Right kidney (tissue), 9 donors: ENCODE results near the gene CTSA.

Experiments
- DNase-seq: peaks from one replicate; pipeline ENCODE4 v3.0.0-alpha.2; 2016
- long read RNA-seq, 8 donors: transcript quantifications; one replicate each; lab custom pipeline, GENCODE V29; 2026

Gene CTSA
- long read RNA-seq, donor 1, transcript CTSA-204 (15 exons, 2,149 nt) = major isoform, 18 of 31 reads
- long read RNA-seq, donor 1, partial matches to known transcripts = 0 of 31 reads
- long read RNA-seq, donor 1, other reads (novel, unspliced or antisense) = 6 of 31 reads
- long read RNA-seq, donor 2, transcript CTSA-204 (15 exons, 2,149 nt) = minor isoform, 10 of 88 reads
- long read RNA-seq, donor 2, transcript CTSA-207 (2 exons, 2,183 nt) = major isoform, 14 of 88 reads
- long read RNA-seq, donor 2, partial matches to known transcripts = 60 of 88 reads
- long read RNA-seq, donor 2, other reads (novel, unspliced or antisense) = 0 of 88 reads
- long read RNA-seq, donor 3, transcript CTSA-207 (2 exons, 2,183 nt) = major isoform, 5 of 24 reads
- long read RNA-seq, donor 3, partial matches to known transcripts = 7 of 24 reads
- long read RNA-seq, donor 3, other reads (novel, unspliced or antisense) = 0 of 24 reads
- long read RNA-seq, donor 4, transcript CTSA-207 (2 exons, 2,183 nt) = major isoform, 19 of 51 reads
- long read RNA-seq, donor 4, transcript CTSA-204 (15 exons, 2,149 nt) = minor isoform, 15 of 51 reads
- long read RNA-seq, donor 4, partial matches to known transcripts = 12 of 51 reads
- long read RNA-seq, donor 4, other reads (novel, unspliced or antisense) = 0 of 51 reads
- long read RNA-seq, donor 5, transcript CTSA-207 (2 exons, 2,183 nt) = minor isoform, 6 of 246 reads
- long read RNA-seq, donor 5, transcript CTSA-203 (14 exons, 1,972 nt) = minor isoform, 7 of 246 reads
- long read RNA-seq, donor 5, transcript CTSA-204 (15 exons, 2,149 nt) = major isoform, 24 of 246 reads
- long read RNA-seq, donor 5, partial matches to known transcripts = 123 of 246 reads
- long read RNA-seq, donor 5, other reads (novel, unspliced or antisense) = 83 of 246 reads
- long read RNA-seq, donor 6, transcript CTSA-207 (2 exons, 2,183 nt) = minor isoform, 6 of 54 reads
- long read RNA-seq, donor 6, transcript CTSA-204 (15 exons, 2,149 nt) = major isoform, 16 of 54 reads
- long read RNA-seq, donor 6, partial matches to known transcripts = 27 of 54 reads
- long read RNA-seq, donor 6, other reads (novel, unspliced or antisense) = 0 of 54 reads
- long read RNA-seq, donor 7, transcript CTSA-204 (15 exons, 2,149 nt) = major isoform, 21 of 350 reads
- long read RNA-seq, donor 7, transcript CTSA-207 (2 exons, 2,183 nt) = minor isoform, 14 of 350 reads
- long read RNA-seq, donor 7, partial matches to known transcripts = 236 of 350 reads
- long read RNA-seq, donor 7, other reads (novel, unspliced or antisense) = 74 of 350 reads
- long read RNA-seq, donor 8, transcript CTSA-204 (15 exons, 2,149 nt) = major isoform, 17 of 202 reads
- long read RNA-seq, donor 8, transcript CTSA-207 (2 exons, 2,183 nt) = minor isoform, 10 of 202 reads
- long read RNA-seq, donor 8, transcript CTSA-203 (14 exons, 1,972 nt) = minor isoform, 8 of 202 reads
- long read RNA-seq, donor 8, partial matches to known transcripts = 166 of 202 reads
- long read RNA-seq, donor 8, other reads (novel, unspliced or antisense) = 0 of 202 reads

GRCh38 chr20:45890985-45891983 is at the start of gene CTSA, which contains the start of gene NEURL2:
Gene CTSA (plus strand): TSS chr20:45891335. CDS start chr20:45891569, 234 bp downstream.
Gene NEURL2 (minus strand): TSS chr20:45891208. CDS start chr20:45890991, 217 bp downstream.
- peak; percentile 99 for DNase-seq

- no peak for DNase-seq
Observed at GRCh38 chr20:45841407-45842129, 49.6 kb upstream of the CTSA start.

GRCh38 chr20:45842169-45842812 is 48.8 kb upstream of the CTSA start:
- no peak for DNase-seq

- no peak for DNase-seq
Observed at GRCh38 chr20:45843506-45843905, 47.6 kb upstream of the CTSA start.

- no peak for DNase-seq
Observed at GRCh38 chr20:45845452-45845851, 45.7 kb upstream of the CTSA start.

GRCh38 chr20:45848421-45848820 is 42.7 kb upstream of the CTSA start:
- DNase-seq = no peak

- DNase-seq = no peak
Observed at GRCh38 chr20:45848969-45849582, 42.1 kb upstream of the CTSA start.

GRCh38 chr20:45850238-45850637 is 40.9 kb upstream of the CTSA start:
- DNase-seq = no peak

- DNase-seq = no peak
Observed at GRCh38 chr20:45850926-45851325, 40.2 kb upstream of the CTSA start.

GRCh38 chr20:45851501-45851900 is 39.6 kb upstream of the CTSA start:
- no peak for DNase-seq

GRCh38 chr20:45852326-45852725 is 38.8 kb upstream of the CTSA start:
- no peak for DNase-seq

GRCh38 chr20:45853484-45853883 is 37.7 kb upstream of the CTSA start:
- no peak for DNase-seq

GRCh38 chr20:45857114-45857881 is 33.8 kb upstream of the CTSA start, which contains the start of the genes ACOT8 and ZSWIM3:
Gene ACOT8 (minus strand): TSS chr20:45857392. CDS start chr20:45857315, 77 bp downstream.
Gene ZSWIM3 (plus strand): TSS chr20:45857614. CDS start chr20:45857826, 212 bp downstream.
- DNase-seq = peak; percentile 88

- no peak for DNase-seq
Observed at GRCh38 chr20:45857882-45858216, 33.3 kb upstream of the CTSA start.

GRCh38 chr20:45859916-45860315 is 31.2 kb upstream of the CTSA start:
- DNase-seq = no peak

GRCh38 chr20:45860560-45861220 is 30.4 kb upstream of the CTSA start:
- DNase-seq = no peak
